H1 (cell line): ENCODE results near the gene ABCB11. TPM values are rescaled to one million over a fixed set of nuclear protein-coding genes. Genes with fewer than 3 reads are reported as not detected.

Experiments used
- CTCF ChIA-PET: fragments of 300-600 bp; sonication (Branson Sonifier 250); formaldehyde crosslinking; loops from one replicate; lab custom pipeline; 2021; ENCODE audit not compliant: partially characterized antibody; lab: Charles Lee
- POLR2A ChIA-PET: fragments of 300-600 bp; sonication (Branson Sonifier 250); formaldehyde crosslinking; loops from one replicate; lab custom pipeline; 2021; ENCODE audit warnings: inconsistent platforms; ENCODE audit not compliant: partially characterized antibody; lab: Charles Lee
- DNase-seq, 2 experiments: peaks; one replicate each; pipeline versions ENCODE4 v3.0.0 to v3.0.0-alpha.2; 2010 to 2022; ENCODE audit warnings: low spot score in 2 of 2, low read depth in 1 of 2, mixed read lengths in 1 of 2
- FAIRE-seq: peaks from 2 replicates; lab custom pipeline; 2011; peaks lifted over from hg19 to GRCh38; lab: Jason Lieb, UNC
- H2AFZ ChIP-seq: 2 replicates; pipeline ENCODE4 v1.8.1; 2012; ENCODE audit warnings: low read length, inconsistent platforms
- H2AK5ac ChIP-seq: 2 replicates; pipeline ENCODE4 v1.6.1; 2013; ENCODE audit warnings: low read depth, low read length
- H2BK120ac ChIP-seq: replicated peaks from 2 replicates; pipeline ENCODE3; 2013; ENCODE audit warnings: low read depth, low read length, inconsistent platforms
- H2BK12ac ChIP-seq: 2 replicates; pipeline ENCODE4 v1.6.1; 2013; ENCODE audit warnings: low read depth, low read length
- H2BK15ac ChIP-seq: 2 replicates; pipeline ENCODE4 v1.6.1; 2013; ENCODE audit warnings: low read length
- H2BK20ac ChIP-seq: 2 replicates; pipeline ENCODE4 v1.6.1; 2013; ENCODE audit warnings: low read length
- H2BK5ac ChIP-seq: 2 replicates; pipeline ENCODE4 v1.6.1; 2013; ENCODE audit warnings: low read depth, low read length
- H3K14ac ChIP-seq: 2 replicates; pipeline ENCODE4 v1.6.1; 2013; ENCODE audit warnings: inconsistent platforms; ENCODE audit not compliant: insufficient read length
- H3K18ac ChIP-seq: 2 replicates; pipeline ENCODE4 v1.6.1; 2013; ENCODE audit warnings: low read length; ENCODE audit errors: extremely low read depth
- H3K23ac ChIP-seq: 2 replicates; pipeline ENCODE4 v1.6.1; 2013; ENCODE audit warnings: inconsistent platforms; ENCODE audit not compliant: insufficient read length
- H3K23me2 ChIP-seq: 2 replicates; pipeline ENCODE4 v1.6.1; 2013; ENCODE audit warnings: low read depth, low read length
- H3K27ac ChIP-seq: 2 replicates; pipeline ENCODE4 v1.6.1; 2011; ENCODE audit warnings: low read depth, low read length, inconsistent platforms
- H3K27me3 ChIP-seq, 4 experiments: replicated peaks in 1 of 4; 1 replicate in 1 of 4; 2 replicates in 3 of 4; pipeline versions ENCODE4 v1.6.1 to v1.8.1; 2011 to 2013; ENCODE audit warnings: low read length in 3 of 4, mild to moderate bottlenecking in 3 of 4, inconsistent platforms in 2 of 4, mixed read lengths in 2 of 4, moderate library complexity in 1 of 4; ENCODE audit not compliant: control insufficient read depth in 3 of 4, insufficient read depth in 3 of 4; ENCODE audit errors: extremely low read depth in 1 of 4
- H3K36me3 ChIP-seq, 4 experiments: 2 replicates each; pipeline versions ENCODE4 v1.6.1 to v1.8.1; 2011 to 2013; ENCODE audit warnings: mild to moderate bottlenecking in 4 of 4, low read length in 3 of 4, moderate library complexity in 2 of 4, control low read depth in 1 of 4, inconsistent platforms in 1 of 4; ENCODE audit not compliant: insufficient read depth in 4 of 4, control insufficient read depth in 2 of 4
- H3K4ac ChIP-seq: replicated peaks from 2 replicates; pipeline ENCODE3; 2013; ENCODE audit warnings: low read length, low read depth, mixed read lengths, inconsistent platforms; ENCODE audit not compliant: insufficient read length
- H3K4me1 ChIP-seq, 4 experiments: replicated peaks in 1 of 4; 1 replicate in 1 of 4; 2 replicates in 3 of 4; pipeline versions ENCODE4 v1.6.1 to v1.8.1; 2011 to 2013; ENCODE audit warnings: low read length in 3 of 4, inconsistent platforms in 2 of 4, mixed read lengths in 1 of 4; ENCODE audit not compliant: insufficient read depth in 4 of 4, control insufficient read depth in 3 of 4
- H3K4me2 ChIP-seq, 2 experiments: 2 replicates each; pipeline versions ENCODE4 v1.6.1 to v1.8.1; 2011 to 2013; ENCODE audit warnings: low read depth in 2 of 2, low read length in 2 of 2, control low read depth in 1 of 2, inconsistent platforms in 1 of 2, mild to moderate bottlenecking in 1 of 2; ENCODE audit not compliant: insufficient read depth in 1 of 2
- H3K4me3 ChIP-seq, 4 experiments: fragments of 200-600, 300-600 bp in 1 of 4; sonication (generic), shearing (Covaris generic), sonication (Bioruptor Twin) in 1 of 4; 2 replicates each; pipeline versions ENCODE4 v1.5.1 to v1.8.1; 2011 to 2016; ENCODE audit warnings: low read length in 4 of 4, low read depth in 3 of 4, control low read depth in 2 of 4, inconsistent platforms in 2 of 4, mild to moderate bottlenecking in 2 of 4, mixed read lengths in 1 of 4, moderate library complexity in 1 of 4; ENCODE audit not compliant: insufficient read depth in 2 of 4; ENCODE audit errors: extremely low read depth in 1 of 4
- H3K56ac ChIP-seq: replicated peaks from 2 replicates; pipeline ENCODE3; 2013; ENCODE audit warnings: low read depth, mild to moderate bottlenecking, mixed read lengths, low read length, inconsistent platforms; ENCODE audit not compliant: insufficient read length
- H3K79me1 ChIP-seq: 2 replicates; pipeline ENCODE4 v1.6.1; 2013; ENCODE audit warnings: low read depth, low read length, control low read depth
- H3K79me2 ChIP-seq, 2 experiments: 2 replicates each; pipeline versions ENCODE4 v1.6.1 to v1.8.1; 2012 to 2013; ENCODE audit warnings: low read length in 2 of 2, mild to moderate bottlenecking in 2 of 2, inconsistent platforms in 1 of 2; ENCODE audit not compliant: insufficient read depth in 2 of 2, control insufficient read depth in 1 of 2
- H3K9ac ChIP-seq, 4 experiments: replicated peaks in 1 of 4; 1 replicate in 1 of 4; 2 replicates in 3 of 4; pipeline versions ENCODE4 v1.6.1 to v1.8.1; 2011 to 2013; ENCODE audit warnings: low read depth in 3 of 4, low read length in 3 of 4, control low read depth in 2 of 4, mild to moderate bottlenecking in 2 of 4, moderate library complexity in 2 of 4, inconsistent platforms in 1 of 4; ENCODE audit errors: extremely low read depth in 1 of 4
- H3K9me3 ChIP-seq, 2 experiments: 2 replicates each; pipeline versions ENCODE4 v1.6.1 to v1.8.1; 2012 to 2013; ENCODE audit warnings: mild to moderate bottlenecking in 2 of 2, moderate library complexity in 2 of 2, control low read depth in 1 of 2, inconsistent platforms in 1 of 2, low read depth in 1 of 2, low read length in 1 of 2, mixed read lengths in 1 of 2; ENCODE audit not compliant: insufficient read depth in 2 of 2
- H4K20me1 ChIP-seq, 2 experiments: replicated peaks in 1 of 2; 2 replicates each; pipeline versions ENCODE3 to v1.8.1; 2011 to 2013; ENCODE audit warnings: inconsistent platforms in 2 of 2, low read length in 2 of 2, mild to moderate bottlenecking in 1 of 2; ENCODE audit not compliant: insufficient read depth in 2 of 2, control insufficient read depth in 1 of 2
- H4K5ac ChIP-seq: 2 replicates; pipeline ENCODE4 v1.6.1; 2013; ENCODE audit warnings: low read length, low read depth, mixed read lengths, inconsistent platforms; ENCODE audit not compliant: insufficient read length
- H4K8ac ChIP-seq: 2 replicates; pipeline ENCODE4 v1.8.0; 2013; ENCODE audit warnings: mild to moderate bottlenecking, moderate library complexity, low read length, inconsistent platforms; ENCODE audit not compliant: insufficient read depth; ENCODE audit errors: extremely low read depth
- H4K91ac ChIP-seq: replicated peaks from 2 replicates; pipeline ENCODE3; 2013; ENCODE audit warnings: low read length, mixed read lengths, inconsistent platforms; ENCODE audit not compliant: insufficient read length
- CTBP2 ChIP-seq: IDR thresholded peaks from 2 replicates; pipeline ENCODE4 v1.7.0; 2011; ENCODE audit warnings: borderline replicate concordance, mild to moderate bottlenecking, moderate library complexity, mixed read lengths, low read length; ENCODE audit not compliant: insufficient read depth, insufficient read length
- EP300 ChIP-seq, 2 experiments: IDR thresholded peaks; 1 replicate in 1 of 2; 2 replicates in 1 of 2; pipeline ENCODE4 v1.6.1; 2011 to 2012; ENCODE audit warnings: low read depth in 2 of 2, low read length in 2 of 2, mild to moderate bottlenecking in 2 of 2, borderline replicate concordance in 1 of 2, inconsistent platforms in 1 of 2, moderate library complexity in 1 of 2
- KDM4A ChIP-seq: IDR thresholded peaks from one replicate; pipeline ENCODE4 v1.7.1; 2012; ENCODE audit warnings: low read depth, mild to moderate bottlenecking, moderate library complexity, low read length, inconsistent platforms; ENCODE audit not compliant: severe bottlenecking
- KDM5A ChIP-seq: fragments of 200-600 bp; IDR thresholded peaks from 2 replicates; pipeline ENCODE4 v1.7.1; 2012; ENCODE audit warnings: mild to moderate bottlenecking, low read length, inconsistent platforms, mixed read lengths
- POLR2AphosphoS5 ChIP-seq: IDR thresholded peaks from 2 replicates; pipeline ENCODE4 v1.6.1; 2011; ENCODE audit warnings: low read depth, low read length
- SIN3A ChIP-seq, 2 experiments: IDR thresholded peaks in 1 of 2; conservative IDR thresholded peaks in 1 of 2; 2 replicates each; pipeline ENCODE4 v1.6.1; 2011 to 2012; ENCODE audit warnings: low read length in 2 of 2, improper control_type of control experiment in 1 of 2, low read depth in 1 of 2, mild to moderate bottlenecking in 1 of 2
- YY1 ChIP-seq: IDR thresholded peaks from 2 replicates; pipeline ENCODE4 v1.6.1; 2011; ENCODE audit warnings: low read depth, mild to moderate bottlenecking, low read length
- WGBS, 2 experiments: shearing (Covaris generic) in 1 of 2; methylation state at CpG; one replicate each; pipeline versions ENCODE4 v1.1.6 to v1.1.7; 2013 to 2015; ENCODE audit warnings: low lambda C conversion rate in 2 of 2, mixed read lengths in 2 of 2, inconsistent platforms in 1 of 2, low coverage in 1 of 2, missing lambda C conversion rate in 1 of 2; ENCODE audit not compliant: insufficient replicate concordance in 2 of 2, insufficient coverage in 1 of 2, insufficient read length in 1 of 2; ENCODE audit errors: extremely low coverage in 1 of 2, missing lambda C conversion rate in 1 of 2; 5-methylcytosine and 5-hydroxymethylcytosine counted together
- polyA plus RNA-seq, 7 experiments: library from polyadenylated mRNA; depleted of rRNA in 3 of 7; stranded (reverse) in 5 of 7; unstranded in 2 of 7; fragments of >200 nt in 5 of 7; fragments of 200-250 nt in 2 of 7; gene quantifications; 1 replicate in 5 of 7; 2 replicates in 1 of 7; 4 replicates in 1 of 7; pipeline versions ENCODE4 v1.2.1 to v1.2.3, GENCODE V29; 2011 to 2013; ENCODE audit warnings: missing spikeins in 2 of 7, mixed read lengths in 2 of 7
- total RNA-seq: library from RNA; stranded (reverse); fragmentation: NEBNext Ultra II Directional; extraction: Animal tissue kit (Norgen Biotek cat#: 25700); gene quantifications from 2 replicates; pipeline ENCODE4 v1.2.1, GENCODE V29; 2021

Gene ABCB11
- total and polyA plus RNA-seq, 2 of the 8 experiments (the other 6 are each of a cell fraction or from before 2014, with no cell fraction given) = not detected

- H3K14ac ChIP-seq = no peak overlapping the region
- H3K9me3 ChIP-seq = no peaks in the 10 kb centered on the region
- H3K4me1 ChIP-seq = no peaks in the 10 kb centered on the region
- ChIA-PET POLR2A (no interaction called here), CTCF (no interaction called here)
- H2AFZ ChIP-seq = no peak overlapping the region
- WGBS, 2 experiments = 91% methylated on average over 3 of the region's 3 CpGs; no CpG with 5 or more reads in 1 of the 2 experiments
- no peak overlapping the region for H3K4ac ChIP-seq
- no peak overlapping the region for H2BK120ac ChIP-seq
- no peak overlapping the region for H2BK15ac ChIP-seq
- TF ChIP-seq POLR2AphosphoS5 (no peak), CTBP2 (no peak), KDM4A (no peak), EP300 (IDR thresholded peaks at IDR 0.05; ENCODE audit: borderline replicate concordance in 1 of 2, low read depth in 2 of 2, low read length in 2 of 2) (no peak), KDM5A (no peak), SIN3A (conservative IDR thresholded peaks at IDR 0.05 in 1 of 2, IDR thresholded peaks at IDR 0.05 in 1 of 2; ENCODE audit: low read depth in 1 of 2, low read length in 2 of 2) (no peak), YY1 (no peak)
- no peak overlapping the region for H4K8ac ChIP-seq
- DNase-seq (no peak), FAIRE-seq (no peak)
- H3K23ac ChIP-seq = no peak overlapping the region
- H2BK5ac ChIP-seq = no peak overlapping the region
- H3K4me2 ChIP-seq = no peak overlapping the region
- no peaks in the 10 kb centered on the region for H4K20me1 ChIP-seq
- no peaks in the 10 kb centered on the region for H3K23me2 ChIP-seq
- H4K5ac ChIP-seq = no peak overlapping the region
- no peak overlapping the region for H2BK20ac ChIP-seq
- H3K27ac ChIP-seq = no peak overlapping the region
- H3K27me3 ChIP-seq = no peaks in the 10 kb centered on the region
- H3K36me3 ChIP-seq = no peaks in the 10 kb centered on the region
- H4K91ac ChIP-seq = no peak overlapping the region
- no peak overlapping the region for H3K18ac ChIP-seq
- no peaks in the 10 kb centered on the region for H3K79me1 ChIP-seq
- H2AK5ac ChIP-seq = no peak overlapping the region
- H2BK12ac ChIP-seq = no peak overlapping the region
- no peak overlapping the region for H3K9ac ChIP-seq
- no peak overlapping the region for H3K4me3 ChIP-seq
- no peak overlapping the region for H3K56ac ChIP-seq
- no peaks in the 10 kb centered on the region for H3K79me2 ChIP-seq
Measured at GRCh38 chr2:168981651-168982050, 49.5 kb downstream of the ABCB11 start.
